MCF 10A (cell line): ENCODE results near the gene MRPL51. TPM values are rescaled to one million over a fixed set of nuclear protein-coding genes. Genes with fewer than 3 reads are reported as not detected.
"Not testable (repeated sequence)": the region's sequence is repeated elsewhere in the genome, so short reads cannot be mapped to it uniquely, and the experiment has no call there.

Experiments
- BruUV-seq: library from RNA; stranded (reverse); fragments of 400-500 nt; replicated peaks from 2 replicates; lab custom pipeline; 2021; lab: Mats Ljungman, UMichigan
- CTCF ChIA-PET: fragments of 300-600 bp; sonication (Branson Sonifier 250); formaldehyde crosslinking; extraction: SDS; loops from one replicate; lab custom pipeline; 2021; ENCODE audit warnings: antibody characterized with exemption, inconsistent platforms; lab: Yijun Ruan, JAX
- POLR2A ChIA-PET: fragments of 300-600, 350-650 bp; sonication (Branson Sonifier 250); formaldehyde crosslinking; extraction: SDS; loops from one replicate; lab custom pipeline; 2020; ENCODE audit warnings: antibody characterized with exemption, inconsistent platforms; lab: Yijun Ruan, JAX
- DNase-seq: peaks from one replicate; pipeline ENCODE4 v3.0.0-alpha.2; 2018; ENCODE audit not compliant: unreplicated experiment
- H3K27ac Mint-ChIP-seq: one replicate; pipeline ENCODE4 v1.8.0; 2022; ENCODE audit warnings: mild to moderate bottlenecking, low read depth, mixed read lengths; ENCODE audit not compliant: unreplicated experiment
- H3K27me3 Mint-ChIP-seq: one replicate; pipeline ENCODE4 v1.8.0; 2022; ENCODE audit warnings: mixed read lengths; ENCODE audit not compliant: insufficient read depth, unreplicated experiment
- H3K36me3 Mint-ChIP-seq: one replicate; pipeline ENCODE4 v1.8.0; 2022; ENCODE audit warnings: mild to moderate bottlenecking, moderate library complexity, mixed read lengths; ENCODE audit not compliant: insufficient read depth, unreplicated experiment
- H3K4me1 Mint-ChIP-seq: one replicate; pipeline ENCODE4 v1.8.0; 2022; ENCODE audit warnings: mixed read lengths; ENCODE audit not compliant: insufficient read depth, unreplicated experiment
- H3K4me3 Mint-ChIP-seq: one replicate; pipeline ENCODE4 v1.8.0; 2022; ENCODE audit warnings: mild to moderate bottlenecking, moderate library complexity, mixed read lengths; ENCODE audit not compliant: unreplicated experiment
- H3K9me3 Mint-ChIP-seq: one replicate; pipeline ENCODE4 v1.8.0; 2022; ENCODE audit warnings: mixed read lengths; ENCODE audit not compliant: unreplicated experiment
- intact Hi-C: fragments of 100-400 bp; cut with micrococcal nuclease; formaldehyde crosslinking; loops from 2 replicates; pipeline ENCODE4 v1.14.1; 2022
- total RNA-seq: library from RNA; stranded (reverse); gene quantifications from 2 replicates; pipeline ENCODE4 v1.2.3, GENCODE V29; 2022
- TF ChIP-seq, protein P1 (sequence below): fragments of 200-600 bp; IDR thresholded peaks from one replicate; pipeline ENCODE4 v1.8.0; 2022; ENCODE audit warnings: antibody characterized with exemption, mild to moderate bottlenecking; ENCODE audit not compliant: unreplicated experiment

MRPL51 gene
- total RNA-seq, 1 experiment from 2014 or later, result 230 TPM

DNA sequence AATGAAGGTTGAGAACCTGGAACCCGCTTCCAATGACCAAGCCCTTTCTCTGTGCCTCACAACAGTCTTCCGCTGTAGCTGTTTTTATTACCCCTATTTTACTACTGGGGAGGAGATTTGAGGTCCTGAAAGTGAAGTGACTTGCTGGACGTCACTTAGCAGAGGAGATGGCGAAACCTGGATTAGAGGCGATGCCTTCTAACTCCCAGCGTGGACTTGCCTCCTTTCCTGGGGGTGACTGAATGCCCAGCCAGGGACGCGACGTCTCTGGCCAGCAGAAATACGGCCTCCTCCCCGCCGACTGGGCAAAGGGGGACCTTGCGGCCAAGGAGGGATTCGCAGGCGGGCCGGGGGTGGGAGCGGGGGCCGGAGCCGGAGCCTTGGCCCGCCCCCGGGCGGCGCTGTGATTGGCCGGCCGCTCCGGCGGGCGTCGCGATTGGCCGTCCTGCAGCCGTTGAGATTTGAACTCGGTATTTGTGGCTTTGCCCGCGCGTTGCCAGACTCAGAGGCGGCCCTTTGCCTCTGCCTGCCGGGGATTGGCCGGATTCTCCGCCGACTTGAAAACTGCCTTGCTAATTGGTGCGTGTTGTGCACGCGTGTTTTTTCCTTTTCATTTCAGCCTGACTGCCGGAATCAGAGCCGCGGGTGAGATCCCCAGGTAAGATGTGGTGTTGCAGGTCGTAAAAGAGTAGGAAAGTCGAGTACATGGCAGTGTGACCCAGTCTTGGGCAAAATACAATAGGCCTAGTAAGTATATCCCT, 615 bp upstream of the MRPL51 start, which contains the start of gene NCAPD2:
TSS of gene NCAPD2 (plus strand) at position 606 of the 761 bp plus-strand sequence. CDS start 997 bp downstream, outside the sequence.
- intact Hi-C loops, result loop anchor here (2.0 kb wide), 2 partner anchors 41 to 71 kb away; partner anchors contain the start of gene GAPDH
- no peaks in the 10 kb centered on the region for H3K27me3 Mint-ChIP-seq

DNA sequence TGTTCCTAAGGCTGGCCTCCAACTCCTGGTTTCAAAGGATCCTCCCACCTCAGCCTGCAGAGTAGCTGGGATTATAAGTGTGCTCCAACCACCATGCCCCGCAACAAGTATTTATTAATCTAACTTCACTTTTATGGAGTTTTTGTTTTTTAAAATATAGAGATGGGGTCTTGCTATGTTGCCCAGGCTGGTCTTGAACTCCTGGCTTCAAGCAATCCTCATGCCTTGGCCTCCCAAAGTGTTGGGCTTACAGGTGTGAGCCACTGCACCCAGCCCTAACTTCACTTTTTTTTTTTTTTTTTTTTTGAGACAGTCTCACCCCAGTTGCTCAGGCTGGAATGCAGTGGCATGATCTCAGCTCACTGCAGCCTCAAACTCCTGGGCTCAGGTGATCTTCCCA, 2.4 kb downstream of the MRPL51 start:
- DNase-seq, H3K27ac Mint-ChIP-seq, H3K4me3 Mint-ChIP-seq, intact Hi-C loops, BruUV-seq, H3K27me3 Mint-ChIP-seq, H3K9me3 Mint-ChIP-seq: not testable (repeated sequence)
- ChIA-PET CTCF (interaction anchor here (0.7 to 1.5 kb wide), 5 partner anchors 9 to 145 kb away, joined by 3 to 5 read pairs (median 4); no protein-coding TSS in a partner anchor), POLR2A (interaction anchor here (1.8 kb wide), 1 partner anchor 19 kb away, joined by 8 read pairs; no protein-coding TSS in a partner anchor)
- Mint-ChIP-seq H3K36me3 (peaks cover 13% of the 10 kb centered on the region), H3K4me1 (peaks cover 20% of the 10 kb centered on the region)

More for the DNA sequence above, 615 bp upstream of the MRPL51 start, which contains the start of gene NCAPD2:
- peaks cover 26% of the 10 kb centered on the region for H3K36me3 Mint-ChIP-seq
- peak; percentile 96 for DNase-seq
- no TSS peak for BruUV-seq
- TF ChIP-seq, protein P1, sequence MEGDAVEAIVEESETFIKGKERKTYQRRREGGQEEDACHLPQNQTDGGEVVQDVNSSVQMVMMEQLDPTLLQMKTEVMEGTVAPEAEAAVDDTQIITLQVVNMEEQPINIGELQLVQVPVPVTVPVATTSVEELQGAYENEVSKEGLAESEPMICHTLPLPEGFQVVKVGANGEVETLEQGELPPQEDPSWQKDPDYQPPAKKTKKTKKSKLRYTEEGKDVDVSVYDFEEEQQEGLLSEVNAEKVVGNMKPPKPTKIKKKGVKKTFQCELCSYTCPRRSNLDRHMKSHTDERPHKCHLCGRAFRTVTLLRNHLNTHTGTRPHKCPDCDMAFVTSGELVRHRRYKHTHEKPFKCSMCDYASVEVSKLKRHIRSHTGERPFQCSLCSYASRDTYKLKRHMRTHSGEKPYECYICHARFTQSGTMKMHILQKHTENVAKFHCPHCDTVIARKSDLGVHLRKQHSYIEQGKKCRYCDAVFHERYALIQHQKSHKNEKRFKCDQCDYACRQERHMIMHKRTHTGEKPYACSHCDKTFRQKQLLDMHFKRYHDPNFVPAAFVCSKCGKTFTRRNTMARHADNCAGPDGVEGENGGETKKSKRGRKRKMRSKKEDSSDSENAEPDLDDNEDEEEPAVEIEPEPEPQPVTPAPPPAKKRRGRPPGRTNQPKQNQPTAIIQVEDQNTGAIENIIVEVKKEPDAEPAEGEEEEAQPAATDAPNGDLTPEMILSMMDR, result no peak
- peak within 1 kb of the TSS; percentile 95 for H3K4me3 Mint-ChIP-seq
- no peaks in the 10 kb centered on the region for H3K9me3 Mint-ChIP-seq
- peaks cover 21% of the 10 kb centered on the region for H3K4me1 Mint-ChIP-seq
- ChIA-PET POLR2A (interaction anchor here (0.6 to 3.0 kb wide), 33 partner anchors 8 to 379 kb away, joined by 3 to 74 read pairs (median 5); partner anchors contain the start of genes GAPDH, NOP2, SCNN1A and SPSB2), CTCF (interaction anchor here (0.9 to 1.8 kb wide), 4 partner anchors 28 to 70 kb away, joined by 3 to 10 read pairs (median 6); no protein-coding TSS in a partner anchor)
- H3K27ac Mint-ChIP-seq, result peak within 1 kb of the TSS; percentile 98

DNA sequence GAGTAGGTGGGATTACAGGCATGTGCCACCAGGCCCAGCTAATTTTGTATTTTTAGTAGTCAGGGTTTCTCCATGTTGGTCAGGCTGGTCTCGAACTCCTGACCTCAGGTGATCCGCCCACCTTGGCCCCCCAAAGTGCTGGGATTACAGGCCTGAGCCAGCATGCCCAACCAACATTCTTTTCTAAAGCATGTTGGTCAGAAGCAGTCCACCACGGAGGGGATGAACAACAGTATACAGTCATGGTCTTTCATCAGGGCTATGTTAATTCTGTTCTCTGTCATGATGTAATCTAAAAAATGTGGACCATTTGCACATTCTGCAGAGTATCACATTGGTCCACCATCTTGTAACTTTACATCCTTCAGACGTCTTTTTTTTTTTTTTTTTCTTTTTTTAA, 3.6 kb downstream of the MRPL51 start:
- H3K9me3 Mint-ChIP-seq, result no peaks in the 10 kb centered on the region
- no peak for DNase-seq
- ChIA-PET POLR2A (interaction anchor here (1.1 to 1.8 kb wide), 2 partner anchors 9 to 18 kb away, joined by 3 to 8 read pairs; no protein-coding TSS in a partner anchor), CTCF (interaction anchor here (0.7 to 1.0 kb wide), 2 partner anchors 64 to 125 kb away, joined by 3 read pairs; no protein-coding TSS in a partner anchor)
- TF ChIP-seq, protein P1, result no peak
- intact Hi-C loops, result no loop called here
- peaks cover 8% of the 10 kb centered on the region for H3K36me3 Mint-ChIP-seq
- no TSS peak for BruUV-seq
- H3K27me3 Mint-ChIP-seq, result no peaks in the 10 kb centered on the region
- no peak overlapping the region for H3K4me3 Mint-ChIP-seq
- H3K4me1 Mint-ChIP-seq, result peaks cover 8% of the 10 kb centered on the region
- H3K27ac Mint-ChIP-seq, result no peak overlapping the region

DNA sequence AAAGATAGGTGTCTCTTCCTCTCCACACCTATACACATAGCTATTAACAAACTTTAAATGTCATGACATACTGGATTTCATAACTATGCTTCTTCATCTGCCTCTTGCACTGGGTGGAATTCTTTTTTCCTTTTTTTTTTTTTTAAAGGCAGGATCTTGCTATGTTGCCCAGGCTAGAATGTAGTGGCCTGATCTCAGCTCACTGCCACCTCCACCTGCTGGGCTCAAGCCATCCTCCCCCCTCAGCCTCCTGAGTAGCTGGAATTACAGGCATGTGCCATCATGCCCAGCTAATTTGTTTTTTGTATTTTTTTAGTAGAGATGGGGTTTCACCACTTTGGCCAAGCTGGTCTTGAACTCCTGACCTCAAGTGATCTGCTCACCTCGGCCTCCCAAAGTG, 4.8 kb downstream of the MRPL51 start:
- H3K4me1 Mint-ChIP-seq, result peaks cover 6% of the 10 kb centered on the region
- H3K36me3 Mint-ChIP-seq, result peaks cover 8% of the 10 kb centered on the region
- intact Hi-C loops, result no loop called here
- no peak overlapping the region for H3K27ac Mint-ChIP-seq
- H3K9me3 Mint-ChIP-seq, result no peaks in the 10 kb centered on the region
- TF ChIP-seq, protein P1, result no peak
- ChIA-PET POLR2A (interaction anchor here (1.1 to 1.3 kb wide), 2 partner anchors 8 to 18 kb away, joined by 3 to 4 read pairs; partner anchors contain the start of gene VAMP1), CTCF (interaction anchor here (0.6 to 1.5 kb wide), 7 partner anchors 29 to 196 kb away, joined by 3 to 6 read pairs (median 5); partner anchors contain the start of gene TAPBPL)
- no peak for DNase-seq
- H3K4me3 Mint-ChIP-seq, result no peak overlapping the region
- BruUV-seq, result no TSS peak
- no peaks in the 10 kb centered on the region for H3K27me3 Mint-ChIP-seq
